IMR-90 (cell line): ENCODE results near the gene CPSF7. TPM values are rescaled to one million over a fixed set of nuclear protein-coding genes. Genes with fewer than 3 reads are reported as not detected.

ENCODE experiments used
- ATAC-seq: fragments of 200-7000 bp; cut with Tn5 transposase; 2 replicates; pipeline ENCODE4 v1.9.1; 2020; ENCODE audit warnings: low read depth, mild to moderate bottlenecking, moderate library complexity
- BruUV-seq: library from RNA; stranded (reverse); fragments of 400-500 nt; replicated peaks from 2 replicates; lab custom pipeline; 2021; lab: Mats Ljungman, UMichigan
- CTCF ChIA-PET: fragments of 300-600 bp; formaldehyde crosslinking; extraction: SDS; loops from one replicate; lab custom pipeline; 2021; ENCODE audit warnings: antibody characterized with exemption; lab: Yijun Ruan, JAX
- POLR2A ChIA-PET: fragments of 300-600 bp; sonication (Branson Sonifier 250); formaldehyde crosslinking; loops from one replicate; lab custom pipeline; 2022; ENCODE audit warnings: antibody characterized with exemption; ENCODE audit not compliant: unreplicated experiment; lab: Charles Lee
- DNase-seq: peaks from one replicate; pipeline ENCODE4 v3.0.0; 2013
- H2AFZ ChIP-seq: replicated peaks from 2 replicates; pipeline ENCODE3; 2013; ENCODE audit warnings: low read length, mild to moderate bottlenecking; ENCODE audit not compliant: poor library complexity
- H2AK5ac ChIP-seq: 2 replicates; pipeline ENCODE4 v1.6.1; 2013; ENCODE audit warnings: low read depth, low read length, inconsistent platforms
- H2AK9ac ChIP-seq: replicated peaks from 2 replicates; pipeline ENCODE3; 2013; ENCODE audit warnings: mild to moderate bottlenecking, low read depth, low read length, moderate library complexity; ENCODE audit not compliant: poor library complexity
- H2BK120ac ChIP-seq: 2 replicates; pipeline ENCODE4 v1.6.1; 2013; ENCODE audit warnings: low read depth, low read length, inconsistent platforms
- H2BK15ac ChIP-seq: 3 replicates; pipeline ENCODE4 v1.6.1; 2013; ENCODE audit warnings: low read depth, low read length, inconsistent platforms
- H2BK20ac ChIP-seq: 2 replicates; pipeline ENCODE4 v1.6.1; 2013; ENCODE audit warnings: low read depth, mild to moderate bottlenecking, inconsistent platforms, low read length, moderate library complexity
- H2BK5ac ChIP-seq: 2 replicates; pipeline ENCODE4 v1.6.1; 2013; ENCODE audit warnings: mild to moderate bottlenecking, low read depth, low read length, inconsistent platforms; ENCODE audit not compliant: poor library complexity, severe bottlenecking
- H3K14ac ChIP-seq: replicated peaks from 2 replicates; pipeline ENCODE4 v1.6.1; 2013; ENCODE audit warnings: low read depth, low read length, inconsistent platforms
- H3K18ac ChIP-seq: 2 replicates; pipeline ENCODE4 v1.6.1; 2013; ENCODE audit warnings: low read depth, low read length, control low read depth
- H3K23ac ChIP-seq: 2 replicates; pipeline ENCODE4 v1.6.1; 2013; ENCODE audit warnings: low read depth, low read length, inconsistent platforms
- H3K27ac ChIP-seq: 2 replicates; pipeline ENCODE4 v1.5.1; 2013; ENCODE audit warnings: mild to moderate bottlenecking, control low read depth, low read length; ENCODE audit not compliant: insufficient read depth
- H3K27me3 ChIP-seq: 2 replicates; pipeline ENCODE4 v1.6.1; 2013; ENCODE audit warnings: low read length; ENCODE audit not compliant: control insufficient read depth, insufficient read depth
- H3K36me3 ChIP-seq: 2 replicates; pipeline ENCODE4 v1.6.1; 2013; ENCODE audit warnings: low read length, mixed read lengths; ENCODE audit not compliant: control insufficient read depth, insufficient read depth
- H3K4ac ChIP-seq: 2 replicates; pipeline ENCODE4 v1.6.1; 2013; ENCODE audit warnings: low read depth, low read length, inconsistent platforms
- H3K4me1 ChIP-seq: 2 replicates; pipeline ENCODE4 v1.6.1; 2013; ENCODE audit warnings: low read length, mixed read lengths; ENCODE audit not compliant: control insufficient read depth, insufficient read depth
- H3K4me2 ChIP-seq: 2 replicates; pipeline ENCODE4 v1.6.1; 2013; ENCODE audit warnings: low read depth, mild to moderate bottlenecking, control low read depth, low read length, moderate library complexity
- H3K4me3 ChIP-seq: 2 replicates; pipeline ENCODE4 v1.5.1; 2013; ENCODE audit warnings: low read depth, mild to moderate bottlenecking, control low read depth, low read length, moderate library complexity; ENCODE audit not compliant: insufficient read depth
- H3K56ac ChIP-seq: 2 replicates; pipeline ENCODE4 v1.6.1; 2013; ENCODE audit warnings: low read length, inconsistent platforms; ENCODE audit not compliant: insufficient read depth; ENCODE audit errors: extremely low read depth
- H3K79me1 ChIP-seq, 2 experiments: 2 replicates each; pipeline ENCODE4 v1.6.1; 2013; ENCODE audit warnings: low read length in 2 of 2, inconsistent platforms in 1 of 2, low read depth in 1 of 2
- H3K9ac ChIP-seq: 2 replicates; pipeline ENCODE4 v1.6.1; 2013; ENCODE audit warnings: low read depth, low read length, control low read depth
- H3K9me1 ChIP-seq: 2 replicates; pipeline ENCODE4 v1.6.1; 2013; ENCODE audit warnings: low read length, inconsistent platforms; ENCODE audit not compliant: insufficient read depth
- H3K9me3 ChIP-seq: 2 replicates; pipeline ENCODE4 v1.6.1; 2013; ENCODE audit warnings: low read length; ENCODE audit not compliant: control insufficient read depth, insufficient read depth
- H4K20me1 ChIP-seq: 2 replicates; pipeline ENCODE4 v1.6.1; 2013; ENCODE audit warnings: low read length, inconsistent platforms; ENCODE audit not compliant: insufficient read depth
- H4K5ac ChIP-seq: 2 replicates; pipeline ENCODE4 v1.6.1; 2013; ENCODE audit warnings: mild to moderate bottlenecking, low read depth, low read length, control low read depth
- H4K8ac ChIP-seq, 2 experiments: 2 replicates each; pipeline ENCODE4 v1.6.1; 2013; ENCODE audit warnings: low read depth in 2 of 2, low read length in 2 of 2, control low read depth in 1 of 2, inconsistent platforms in 1 of 2
- H4K91ac ChIP-seq: 2 replicates; pipeline ENCODE4 v1.6.1; 2013; ENCODE audit warnings: low read depth, low read length, inconsistent platforms; ENCODE audit not compliant: insufficient read depth
- CEBPB ChIP-seq: IDR thresholded peaks from 2 replicates; pipeline ENCODE4 v1.6.1; 2012; ENCODE audit warnings: low read depth, low read length, improper control_type of control experiment
- CHD1 ChIP-seq: IDR thresholded peaks from 2 replicates; pipeline ENCODE4 v1.6.1; 2012; ENCODE audit warnings: low read depth, low read length, improper control_type of control experiment
- FOS ChIP-seq: fragments of 150-350 bp; IDR thresholded peaks from 2 replicates; pipeline ENCODE4 v1.6.1; 2016; ENCODE audit warnings: low read depth, low read length
- MAZ ChIP-seq: IDR thresholded peaks from 2 replicates; pipeline ENCODE4 v1.6.1; 2012; ENCODE audit warnings: low read depth, mild to moderate bottlenecking, low read length, improper control_type of control experiment, moderate library complexity, borderline replicate concordance
- RFX5 ChIP-seq: IDR thresholded peaks from 2 replicates; pipeline ENCODE4 v1.8.0; 2012; ENCODE audit warnings: low read depth, mild to moderate bottlenecking, low read length, moderate library complexity
- WGBS, 2 experiments: methylation state at CpG; one replicate each; pipeline versions ENCODE4 v1.1.5 to v1.1.7; 2013; ENCODE audit warnings: missing lambda C conversion rate in 2 of 2; ENCODE audit not compliant: insufficient read length in 1 of 2; ENCODE audit errors: extremely low coverage in 2 of 2; 5-methylcytosine and 5-hydroxymethylcytosine counted together
- dilution Hi-C: fragments of 300-500 bp; cut with HindIII; formaldehyde crosslinking; loops from one replicate; pipeline ENCODE4 v1.14.3; 2018; ENCODE audit warnings: low sequenced_read_pairs; ENCODE audit not compliant: unreplicated experiment
- in situ Hi-C: fragments of 300-500 bp; cut with MboI; formaldehyde crosslinking; loops from 3 replicates; pipeline ENCODE4 v1.14.3; 2019; ENCODE audit warnings: low sequenced_read_pairs, inconsistent platforms, mixed read lengths
- intact Hi-C: fragments of 100-400 bp; cut with micrococcal nuclease; formaldehyde crosslinking; loops from 2 replicates; pipeline ENCODE4 v1.10.0; 2022
- polyA plus RNA-seq, 3 experiments: library from polyadenylated mRNA; depleted of rRNA; stranded (reverse); fragments of >200 nt; gene quantifications; 2 replicates each; pipeline ENCODE4 v1.2.3, GENCODE V29; 2012; ENCODE audit warnings: low replicate concordance in 1 of 3
- total RNA-seq: library from RNA; depleted of rRNA; stranded (reverse); fragments of >200 nt; gene quantifications from 2 replicates; pipeline ENCODE4 v1.2.3, GENCODE V29; 2012
- TF ChIP-seq, protein P1 (sequence below): fragments of 150-350 bp; IDR thresholded peaks from 2 replicates; pipeline ENCODE4 v1.6.1; 2017; ENCODE audit warnings: mild to moderate bottlenecking, antibody characterized with exemption, low read length, low read depth

The CPSF7 gene
- total and polyA plus RNA-seq, 2 of the 4 experiments (the other 2 are of a cell fraction), result 9.5 to 55.2 TPM

DNA sequence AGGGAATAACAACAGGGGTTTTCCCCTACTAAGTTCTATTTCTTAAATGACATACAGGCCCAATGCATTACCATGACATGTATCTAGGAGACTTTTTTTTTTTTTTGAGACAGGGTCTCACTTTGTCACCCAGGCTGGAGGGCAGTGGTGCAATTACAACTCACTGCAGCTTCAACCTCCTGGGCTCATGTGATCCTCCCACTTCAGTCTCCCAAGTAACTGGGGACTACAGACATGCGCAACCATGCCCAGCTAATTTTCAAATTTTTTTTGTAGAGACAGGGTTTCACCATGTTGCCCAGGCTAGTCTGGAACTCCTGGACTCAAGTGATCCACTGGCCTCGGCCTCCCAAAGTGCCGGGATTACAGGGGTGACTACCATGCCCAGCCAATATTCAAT lies 7.5 kb downstream of the CPSF7 start:
- Histone ChIP-seq H3K9me1 (no peaks in the 10 kb centered on the region), H3K56ac (no peak overlapping the region), H3K9ac (no peak overlapping the region), H4K8ac (no peak overlapping the region), H3K9me3 (no peaks in the 10 kb centered on the region), H3K4ac (no peak overlapping the region), H2BK20ac (no peak overlapping the region), H3K79me1 (peaks cover 31 to 45% of the 10 kb centered on the region in 2 experiments), H3K27me3 (no peaks in the 10 kb centered on the region), H3K23ac (no peak overlapping the region), H2BK15ac (no peak overlapping the region), H2AFZ (no peak overlapping the region), H3K4me1 (no peaks in the 10 kb centered on the region), H3K4me3 (no peak overlapping the region), H2BK5ac (no peak overlapping the region), H4K91ac (no peak overlapping the region), H3K27ac (no peak overlapping the region), H4K20me1 (peaks cover 36% of the 10 kb centered on the region), H4K5ac (no peak overlapping the region), H2BK120ac (no peak overlapping the region), H3K36me3 (peaks cover 48% of the 10 kb centered on the region), H2AK5ac (no peak overlapping the region), H3K18ac (no peak overlapping the region), H3K14ac (no peak overlapping the region), H2AK9ac (no peak overlapping the region), H3K4me2 (no peak overlapping the region)
- ChIA-PET CTCF (interaction anchor here (1.2 kb wide), 1 partner anchor 95 kb away, joined by 3 read pairs; no protein-coding TSS in a partner anchor), POLR2A (interaction anchor here (0.7 kb wide), 1 partner anchor 126 kb away, joined by 3 read pairs; no protein-coding TSS in a partner anchor)
- no TSS peak for BruUV-seq
- no peak for ATAC-seq
- WGBS, 2 experiments, result no CpG with 5 or more reads among the region's 3 CpGs
- no peak for TF ChIP-seq CEBPB
- no peak for TF ChIP-seq RFX5
- TF ChIP-seq FOS, result no peak
- no peak for TF ChIP-seq CHD1
- TF ChIP-seq, protein P1, sequence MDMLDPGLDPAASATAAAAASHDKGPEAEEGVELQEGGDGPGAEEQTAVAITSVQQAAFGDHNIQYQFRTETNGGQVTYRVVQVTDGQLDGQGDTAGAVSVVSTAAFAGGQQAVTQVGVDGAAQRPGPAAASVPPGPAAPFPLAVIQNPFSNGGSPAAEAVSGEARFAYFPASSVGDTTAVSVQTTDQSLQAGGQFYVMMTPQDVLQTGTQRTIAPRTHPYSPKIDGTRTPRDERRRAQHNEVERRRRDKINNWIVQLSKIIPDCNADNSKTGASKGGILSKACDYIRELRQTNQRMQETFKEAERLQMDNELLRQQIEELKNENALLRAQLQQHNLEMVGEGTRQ, result no peak
- no peak for TF ChIP-seq MAZ
- DNase-seq, result no peak
- dilution Hi-C loops (no loop called here), in situ Hi-C loops (no loop called here), intact Hi-C loops (no loop called here)
